ENCODE results near the gene NCLN.
"Not testable (repeated sequence)": the region's sequence is repeated elsewhere in the genome, so short reads cannot be mapped to it uniquely, and the experiment has no call there.

The NCLN gene

DNA sequence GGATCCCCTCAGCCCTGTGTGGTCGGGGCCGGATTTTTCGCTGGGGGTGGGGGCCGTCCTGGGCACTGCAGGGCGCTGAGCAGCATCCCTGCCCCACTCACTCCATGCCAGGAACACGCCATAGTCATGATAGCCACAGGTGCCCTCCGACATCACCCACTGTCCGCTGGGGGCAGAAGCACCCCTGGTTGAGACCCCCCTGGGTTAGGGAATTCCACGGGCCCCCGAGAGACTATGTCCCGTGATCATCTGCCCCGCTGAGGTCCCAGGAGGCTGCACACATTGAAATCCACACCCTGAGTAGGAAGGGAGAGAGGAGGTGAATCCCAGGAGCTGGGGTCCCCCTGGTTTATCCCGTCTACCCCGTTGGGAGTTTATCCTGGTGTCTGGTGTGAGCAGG, 16.2 kb downstream of the NCLN start:
- no peak for DNase-seq

DNA sequence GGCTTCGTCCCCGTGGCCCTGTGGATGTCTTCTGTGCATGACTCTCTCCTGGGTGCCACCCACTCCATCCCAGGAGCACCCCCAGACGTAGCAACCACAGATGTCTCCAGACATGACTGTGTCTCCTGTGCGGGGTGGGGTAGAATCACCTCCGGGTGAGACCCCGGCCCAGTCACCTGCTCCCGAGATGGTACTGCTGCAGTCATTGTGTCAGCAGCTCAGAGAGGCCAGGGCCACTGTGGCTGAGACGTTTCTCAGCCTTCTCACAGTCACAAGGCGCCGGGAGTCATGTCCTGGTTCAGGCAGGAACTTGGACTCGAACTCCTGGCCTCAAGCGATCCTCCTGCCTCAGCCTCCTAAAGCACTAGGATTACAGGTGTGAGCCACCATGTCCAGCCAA, 16.6 kb downstream of the NCLN start:
- DNase-seq = no peak

DNA sequence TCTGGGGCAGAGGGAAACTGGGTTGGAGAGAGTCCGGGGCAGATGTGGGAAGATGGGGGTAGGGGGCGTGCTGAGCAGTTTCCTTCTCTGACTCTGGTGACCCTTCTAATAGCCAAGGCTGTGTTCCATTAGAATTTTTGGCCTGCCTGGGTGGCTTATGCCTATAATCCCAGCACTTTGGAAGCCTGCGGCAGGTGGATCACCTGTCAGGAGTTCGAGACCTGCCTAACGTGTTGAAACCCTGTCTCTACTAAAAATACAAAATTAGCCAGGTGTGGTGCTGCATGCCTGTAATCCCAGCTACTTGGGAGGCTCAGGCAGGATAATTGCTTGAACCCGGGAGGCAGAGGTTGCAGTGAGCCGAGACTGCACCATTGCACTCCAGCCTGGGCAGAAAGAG, 17.2 kb downstream of the NCLN start:
- not testable (repeated sequence) for DNase-seq

DNA sequence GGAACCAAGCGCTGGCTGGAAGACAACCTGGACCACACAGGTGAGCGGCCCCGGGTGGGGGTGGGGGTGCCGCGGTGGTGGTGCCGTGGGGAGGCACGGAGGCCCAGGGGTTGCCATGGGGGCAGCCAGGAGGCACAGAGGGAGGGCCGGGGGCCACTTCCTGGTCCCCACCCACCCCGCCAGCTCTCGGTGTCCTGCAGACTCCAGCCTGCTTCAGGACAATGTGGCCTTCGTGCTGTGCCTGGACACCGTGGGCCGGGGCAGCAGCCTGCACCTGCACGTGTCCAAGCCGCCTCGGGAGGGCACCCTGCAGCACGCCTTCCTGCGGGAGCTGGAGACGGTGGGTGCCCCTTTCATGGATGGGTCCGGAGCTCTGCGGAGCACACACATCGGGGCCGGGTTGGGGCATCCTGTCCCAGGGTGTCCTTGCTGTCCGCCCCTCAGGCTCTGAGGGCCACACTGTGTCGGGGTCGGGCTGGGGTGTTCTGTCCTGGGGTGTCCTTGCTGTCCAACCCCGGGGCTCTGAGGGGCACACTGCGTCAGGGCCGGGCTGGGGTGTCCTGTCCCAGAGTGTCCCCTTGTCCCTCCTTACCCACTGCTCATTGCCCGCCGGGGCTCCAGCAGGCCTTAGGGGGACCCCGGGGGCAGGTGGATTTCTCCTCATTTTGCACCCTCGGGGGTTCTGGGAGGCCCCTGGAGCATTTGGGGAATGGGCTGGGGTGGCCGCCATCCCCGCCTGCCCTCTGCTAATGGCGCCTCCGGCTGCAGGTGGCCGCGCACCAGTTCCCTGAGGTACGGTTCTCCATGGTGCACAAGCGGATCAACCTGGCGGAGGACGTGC, 18.3 kb downstream of the NCLN start:
- DNase-seq = no peak

DNA sequence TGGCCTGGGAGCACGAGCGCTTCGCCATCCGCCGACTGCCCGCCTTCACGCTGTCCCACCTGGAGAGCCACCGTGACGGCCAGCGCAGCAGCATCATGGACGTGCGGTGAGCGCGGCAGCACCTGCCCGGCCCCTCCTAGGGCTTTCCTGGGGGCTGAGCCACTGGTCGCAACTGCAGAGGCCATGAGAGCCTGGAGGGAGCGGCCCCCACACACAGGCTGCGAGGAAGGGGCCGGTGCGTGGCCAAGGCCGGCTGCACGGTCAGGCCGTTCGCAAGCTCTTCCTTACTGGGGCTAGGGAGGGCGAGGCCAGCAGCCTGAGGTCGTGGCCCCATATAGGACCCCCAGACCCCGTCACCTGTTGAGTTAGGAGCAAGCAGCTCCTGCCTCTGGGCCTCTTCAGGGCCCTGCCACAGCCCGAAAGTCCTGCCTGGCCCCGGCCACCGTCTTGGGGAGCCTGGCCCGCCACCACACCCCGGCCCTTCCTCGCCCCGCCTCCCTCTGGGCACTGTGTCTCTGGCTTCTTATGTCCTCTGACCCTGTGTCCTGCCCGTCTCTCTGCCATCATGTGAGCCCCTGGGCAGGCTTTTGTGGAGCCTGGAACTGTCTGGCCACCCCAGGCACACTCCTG, 19.0 kb downstream of the NCLN start:
- DNase-seq = no peak

DNA sequence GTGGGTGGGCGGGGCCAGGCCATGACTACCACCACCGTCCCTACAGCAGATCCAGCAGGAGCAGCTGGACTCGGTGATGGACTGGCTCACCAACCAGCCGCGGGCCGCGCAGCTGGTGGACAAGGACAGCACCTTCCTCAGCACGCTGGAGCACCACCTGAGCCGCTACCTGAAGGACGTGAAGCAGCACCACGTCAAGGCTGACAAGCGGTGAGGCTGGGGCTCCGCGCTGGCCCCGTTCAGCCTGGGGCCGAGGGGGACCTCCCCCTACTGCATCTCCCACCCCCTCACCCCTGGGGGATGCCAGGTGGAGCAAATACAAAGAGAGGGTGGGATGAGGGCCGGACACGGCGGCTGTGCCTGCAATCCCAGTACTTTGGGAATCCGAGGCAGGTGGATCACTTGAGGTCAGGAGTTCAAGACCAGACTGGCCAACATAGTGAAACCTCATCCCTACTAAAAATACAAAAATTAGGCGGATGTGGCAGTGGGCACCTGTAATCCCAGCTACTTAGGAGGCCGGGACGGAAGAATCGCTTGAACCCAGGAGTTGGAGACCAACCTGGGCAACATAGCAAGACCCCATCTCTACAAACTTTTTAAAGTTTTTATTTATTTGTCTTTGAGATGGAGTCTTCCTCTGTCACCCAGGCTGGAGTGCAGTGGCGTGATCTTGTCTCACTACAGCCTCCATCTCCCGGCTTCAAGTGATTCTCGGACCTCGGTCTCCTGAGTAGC, 20.7 kb downstream of the NCLN start:
- DNase-seq = no peak

DNA sequence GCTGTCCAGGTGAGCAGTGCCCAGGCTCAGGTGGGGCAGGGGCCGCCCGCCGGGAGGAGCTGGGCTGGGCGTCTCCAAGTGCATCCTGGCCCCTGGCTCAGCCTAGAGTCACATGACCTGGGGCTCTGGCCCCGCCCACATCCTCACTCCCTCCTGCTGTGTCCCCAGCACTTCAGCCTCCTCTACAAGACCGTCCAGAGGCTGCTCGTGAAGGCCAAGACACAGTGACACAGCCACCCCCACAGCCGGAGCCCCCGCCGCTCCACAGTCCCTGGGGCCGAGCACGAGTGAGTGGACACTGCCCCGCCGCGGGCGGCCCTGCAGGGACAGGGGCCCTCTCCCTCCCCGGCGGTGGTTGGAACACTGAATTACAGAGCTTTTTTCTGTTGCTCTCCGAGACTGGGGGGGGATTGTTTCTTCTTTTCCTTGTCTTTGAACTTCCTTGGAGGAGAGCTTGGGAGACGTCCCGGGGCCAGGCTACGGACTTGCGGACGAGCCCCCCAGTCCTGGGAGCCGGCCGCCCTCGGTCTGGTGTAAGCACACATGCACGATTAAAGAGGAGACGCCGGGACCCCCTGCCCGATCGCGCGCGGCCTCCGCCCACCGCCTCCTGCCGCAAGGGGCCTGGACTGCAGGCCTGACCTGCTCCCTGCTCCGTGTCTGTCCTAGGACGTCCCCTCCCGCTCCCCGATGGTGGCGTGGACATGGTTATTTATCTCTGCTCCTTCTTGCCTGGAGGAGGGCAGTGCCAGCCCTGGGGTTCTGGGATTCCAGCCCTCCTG, 21.9 kb downstream of the NCLN start:
- no peak for DNase-seq

DNA sequence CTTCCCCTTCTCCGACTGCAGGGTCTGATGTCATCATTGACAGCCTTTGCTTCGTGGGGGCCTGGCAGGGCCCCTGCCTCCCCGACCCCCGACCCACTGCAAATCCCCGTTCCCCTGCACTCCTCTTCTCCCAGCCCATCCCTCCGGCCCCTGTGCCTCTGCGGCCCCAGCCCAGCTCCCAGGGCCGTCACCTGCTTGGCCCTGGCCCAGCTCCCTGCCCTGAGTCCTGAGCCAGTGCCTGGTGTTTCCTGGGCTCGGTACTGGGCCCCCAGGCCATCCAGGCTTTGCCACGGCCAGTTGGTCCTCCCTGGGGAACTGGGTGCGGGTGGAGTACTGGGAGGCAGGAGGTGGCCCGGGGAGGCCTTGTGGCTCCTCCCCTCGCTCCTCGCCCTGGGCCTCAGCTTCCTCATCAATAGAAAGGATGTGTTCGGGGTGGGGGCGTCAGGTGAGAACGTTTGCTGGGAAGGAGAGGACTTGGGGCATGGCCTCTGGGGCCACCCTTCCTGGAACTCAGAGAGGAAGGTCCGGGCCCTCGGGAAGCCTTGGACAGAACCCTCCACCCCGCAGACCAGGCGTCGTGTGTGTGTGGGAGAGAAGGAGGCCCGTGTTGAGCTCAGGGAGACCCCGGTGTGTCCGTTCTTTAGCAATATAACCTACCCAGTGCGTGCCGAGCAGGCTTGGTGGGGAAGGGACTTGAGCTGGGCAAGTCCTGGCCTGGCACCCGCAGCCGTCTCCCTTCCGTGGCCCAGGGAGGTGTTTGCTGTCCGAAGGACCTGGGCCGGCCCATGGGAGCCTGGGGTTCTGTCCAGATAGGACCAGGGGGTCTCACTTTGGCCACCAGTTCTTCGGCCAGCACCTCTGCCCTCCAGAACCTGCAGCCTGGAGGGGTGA, 22.8 kb downstream of the NCLN start:
- DNase-seq = no peak

DNA sequence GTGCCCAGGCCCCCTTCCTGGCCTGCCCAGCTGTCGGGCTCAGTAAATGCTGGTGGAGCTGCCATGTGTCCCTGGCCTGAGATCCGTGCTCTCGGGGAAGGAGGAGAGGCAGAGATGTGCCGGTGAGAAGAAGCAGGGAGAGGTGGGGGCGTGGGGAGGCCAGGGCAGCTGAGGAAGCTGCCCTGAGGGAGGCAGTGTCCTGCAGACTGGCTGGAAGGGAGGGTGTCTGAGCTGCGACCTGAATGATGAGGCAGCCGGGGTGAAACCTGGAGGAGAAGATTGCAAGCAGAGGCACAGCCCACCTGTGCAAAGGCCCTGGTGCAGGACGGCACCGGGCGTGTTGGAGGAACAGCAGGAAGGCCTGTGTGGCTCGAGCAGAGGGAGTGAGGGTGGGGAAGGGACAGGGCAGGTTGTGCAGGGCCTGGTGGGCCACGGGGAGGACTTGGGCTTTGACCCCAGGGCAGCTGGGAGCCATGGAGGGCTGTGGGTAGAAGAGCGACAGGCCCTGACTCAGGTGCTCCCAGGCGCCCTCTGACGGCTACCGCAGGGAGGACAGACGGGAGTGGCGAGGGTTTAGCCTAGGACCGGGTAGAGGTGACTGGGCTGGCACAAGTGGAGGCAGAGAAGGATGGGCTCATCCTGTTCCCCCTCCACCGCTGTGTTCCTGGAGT, 24.8 kb downstream of the NCLN start:
- DNase-seq = no peak

DNA sequence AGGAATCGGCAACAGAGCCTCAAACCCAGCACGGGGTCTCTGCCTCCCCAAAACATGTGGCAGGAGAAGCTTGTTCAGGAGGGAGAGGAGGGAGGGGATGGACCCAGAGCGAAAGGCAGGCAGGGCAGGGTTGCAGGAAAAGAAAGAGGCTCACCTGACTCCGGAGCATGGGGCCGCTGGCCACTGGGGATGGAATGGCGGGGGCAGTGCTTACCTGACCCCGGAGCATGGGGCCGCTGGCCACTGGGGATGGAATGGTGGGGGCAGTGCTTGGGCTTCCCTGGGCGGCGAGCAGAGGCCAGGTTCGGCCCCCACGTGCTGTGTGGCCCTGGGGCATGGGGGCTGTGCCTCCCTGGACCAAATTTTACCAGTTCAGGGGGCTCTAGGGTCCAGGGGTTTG, 25.5 kb downstream of the NCLN start:
- DNase-seq = no peak

DNA sequence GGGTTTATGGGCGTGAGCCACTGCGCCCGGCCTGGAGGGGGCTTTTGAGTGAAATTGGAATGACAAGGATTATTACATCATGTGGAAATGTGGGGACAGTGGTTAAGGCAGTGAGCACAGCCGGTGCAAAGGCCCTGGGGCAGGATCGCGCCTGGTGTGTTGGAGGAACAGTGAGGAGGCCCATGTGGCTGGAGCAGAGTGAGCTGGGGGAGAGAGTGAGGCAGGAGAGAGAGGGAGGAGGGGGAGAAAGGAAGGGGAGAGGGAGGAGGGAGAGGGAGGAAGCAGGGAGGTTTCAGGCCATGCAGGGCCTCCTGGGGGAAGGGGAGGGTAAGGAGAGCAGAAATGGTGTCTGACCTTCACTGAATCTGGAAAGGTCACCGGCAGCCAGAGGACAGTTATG, 27.4 kb downstream of the NCLN start:
- DNase-seq = no peak

DNA sequence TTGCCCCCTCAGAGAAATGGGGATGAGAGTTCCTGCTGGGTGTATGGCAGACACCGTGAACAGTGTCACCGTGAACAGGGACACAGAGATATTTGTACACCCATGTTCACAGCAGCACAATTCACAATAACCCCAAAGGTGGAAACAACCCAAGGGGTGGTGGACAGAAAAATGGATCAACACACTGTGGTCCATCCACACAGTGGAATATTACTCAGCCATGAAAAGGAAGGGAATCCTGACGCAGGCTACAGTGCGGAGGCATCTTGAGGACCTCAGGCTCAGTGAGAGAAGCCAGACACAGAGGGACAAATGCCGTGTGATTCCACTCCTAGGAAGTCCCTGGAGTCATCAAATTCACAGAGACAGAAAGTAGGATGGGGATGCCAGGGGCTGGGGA, 31.1 kb downstream of the NCLN start:
- no peak for DNase-seq

DNA sequence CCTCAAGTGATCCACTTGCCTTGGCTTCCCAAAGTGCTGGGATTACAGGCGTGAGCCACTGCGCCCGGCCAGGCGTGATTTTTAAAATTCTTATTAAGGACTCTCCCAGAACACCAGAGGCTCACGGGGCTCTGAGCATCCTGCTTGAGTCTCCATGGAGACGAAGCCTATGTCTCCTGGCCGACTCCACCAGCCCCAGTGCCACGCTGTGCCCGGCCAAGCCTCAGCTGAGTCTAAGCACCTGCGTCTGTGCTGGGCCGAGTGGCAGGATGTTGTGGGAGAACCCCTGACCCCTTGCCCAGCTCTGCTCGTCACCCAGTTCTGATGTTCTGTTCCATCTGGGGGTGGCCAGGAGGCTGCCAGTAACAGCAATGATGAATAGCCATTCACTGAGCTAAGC, 34.8 kb downstream of the NCLN start:
- no peak for DNase-seq

DNA sequence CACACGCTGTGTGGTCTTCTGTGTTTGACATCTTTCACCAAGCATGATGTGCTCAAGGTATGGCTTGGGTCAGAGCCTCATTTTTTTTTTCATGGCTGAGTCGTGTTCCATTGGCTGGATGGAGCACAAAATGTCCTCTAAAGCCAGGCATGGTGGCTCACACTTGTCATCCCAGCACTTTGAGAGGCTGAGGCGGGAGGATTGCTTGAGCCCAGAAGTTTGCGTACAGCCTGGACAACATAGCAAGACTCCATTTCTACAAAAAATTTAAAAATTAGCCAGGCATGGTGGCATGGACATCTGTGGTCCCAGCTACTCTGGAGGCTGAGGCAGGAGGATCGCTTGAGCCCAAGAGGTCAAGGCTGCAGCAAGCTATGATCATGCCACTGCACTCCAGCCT, 35.8 kb downstream of the NCLN start:
- DNase-seq = not testable (repeated sequence)

DNA sequence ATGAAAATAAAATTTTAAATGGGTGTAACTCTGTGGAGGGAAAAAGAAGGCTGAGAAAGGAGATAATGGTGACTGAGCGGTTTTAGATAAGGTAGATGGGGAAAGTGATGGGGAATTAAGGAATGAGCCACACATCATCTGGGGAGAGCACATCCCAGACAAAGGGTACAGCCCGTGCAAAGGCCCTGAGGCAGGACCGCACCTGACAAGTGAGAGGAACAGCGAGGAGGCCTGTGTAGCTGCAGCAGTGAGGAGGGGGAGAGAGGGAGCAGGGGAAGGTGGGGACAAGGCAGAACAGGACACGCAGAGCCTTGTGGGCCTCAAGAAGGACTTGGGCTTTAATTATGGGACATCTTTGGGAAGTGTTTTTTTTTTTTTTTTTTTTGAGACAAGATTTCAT, 37.0 kb downstream of the NCLN start:
- no peak for DNase-seq

DNA sequence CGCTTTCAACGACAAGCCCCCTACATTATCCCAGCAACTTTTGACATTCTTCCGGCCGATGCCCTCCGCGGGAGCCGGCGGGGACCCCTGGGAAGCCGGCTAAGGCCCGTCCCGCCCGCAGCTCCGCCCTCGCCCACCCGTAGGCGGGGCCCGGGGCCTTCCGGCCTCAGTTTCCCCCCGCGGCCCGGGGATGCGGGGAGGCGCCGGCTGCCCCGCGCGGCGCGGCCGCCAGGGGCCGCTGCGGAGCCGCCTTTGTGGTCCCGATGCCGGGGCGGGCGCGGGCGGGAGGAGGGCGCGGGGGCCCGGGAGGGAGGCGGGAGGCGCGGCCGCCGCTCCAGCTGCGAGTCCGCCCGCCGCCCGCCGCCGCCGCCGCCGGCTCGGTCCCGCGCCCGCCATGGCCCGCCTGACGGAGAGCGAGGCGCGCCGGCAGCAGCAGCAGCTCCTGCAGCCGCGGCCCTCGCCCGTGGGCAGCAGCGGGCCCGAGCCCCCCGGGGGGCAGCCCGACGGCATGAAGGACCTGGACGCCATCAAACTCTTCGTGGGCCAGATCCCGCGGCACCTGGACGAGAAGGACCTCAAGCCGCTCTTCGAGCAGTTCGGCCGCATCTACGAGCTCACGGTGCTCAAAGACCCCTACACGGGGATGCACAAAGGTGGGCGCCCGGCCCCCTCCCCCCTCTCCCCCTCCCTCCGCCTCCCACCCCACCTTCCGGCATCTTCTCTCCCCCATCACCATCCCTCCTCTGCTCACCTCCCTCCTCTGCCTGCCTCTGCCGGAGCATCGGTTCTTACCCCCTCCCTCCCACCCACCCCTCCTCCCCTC, 38.8 kb downstream of the NCLN start, which contains the start of gene CELF5:
Gene CELF5, plus strand, starts transcription at position 316 of the 823 bp plus-strand sequence. Its CDS starts 79 bp downstream, at position 395.
- no peak for DNase-seq

DNA sequence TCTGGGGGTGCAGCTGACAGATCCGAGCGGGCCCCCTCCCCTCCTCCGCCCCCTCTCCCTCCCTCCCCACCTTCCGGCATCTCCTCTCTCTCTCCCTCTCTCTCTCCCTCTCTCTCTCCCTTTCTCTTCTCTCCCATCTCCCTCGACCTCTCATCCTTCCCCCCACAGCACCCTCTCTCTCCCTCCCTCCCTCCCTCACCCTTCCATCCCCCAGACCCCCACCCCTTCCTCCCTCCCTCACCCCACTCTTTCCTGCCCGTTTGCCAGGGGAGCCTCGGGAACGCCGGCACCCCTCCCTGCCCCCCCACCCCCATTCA, 39.4 kb downstream of the NCLN start:
- DNase-seq = no peak

DNA sequence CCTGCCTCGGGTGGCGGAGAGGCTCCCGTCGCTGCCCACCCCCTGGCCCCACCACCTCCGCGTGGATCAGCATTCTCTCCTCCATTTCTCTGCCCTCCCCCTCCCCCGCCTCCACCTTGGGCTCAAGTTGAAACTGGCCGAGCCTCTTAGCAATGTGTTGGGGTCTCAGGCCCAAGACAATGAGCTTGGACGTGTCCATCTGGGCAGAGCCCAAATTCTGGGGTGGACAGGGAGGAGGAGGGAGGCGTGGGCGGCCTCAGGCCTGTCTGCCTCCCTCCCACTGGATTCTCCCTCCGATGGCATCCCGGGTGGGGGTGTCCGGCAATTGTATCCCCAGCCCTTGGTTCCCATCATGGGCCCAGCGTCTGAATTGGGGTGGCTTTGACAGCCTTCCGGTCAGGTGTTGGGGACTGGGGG, 40.0 kb downstream of the NCLN start:
- no peak for DNase-seq

DNA sequence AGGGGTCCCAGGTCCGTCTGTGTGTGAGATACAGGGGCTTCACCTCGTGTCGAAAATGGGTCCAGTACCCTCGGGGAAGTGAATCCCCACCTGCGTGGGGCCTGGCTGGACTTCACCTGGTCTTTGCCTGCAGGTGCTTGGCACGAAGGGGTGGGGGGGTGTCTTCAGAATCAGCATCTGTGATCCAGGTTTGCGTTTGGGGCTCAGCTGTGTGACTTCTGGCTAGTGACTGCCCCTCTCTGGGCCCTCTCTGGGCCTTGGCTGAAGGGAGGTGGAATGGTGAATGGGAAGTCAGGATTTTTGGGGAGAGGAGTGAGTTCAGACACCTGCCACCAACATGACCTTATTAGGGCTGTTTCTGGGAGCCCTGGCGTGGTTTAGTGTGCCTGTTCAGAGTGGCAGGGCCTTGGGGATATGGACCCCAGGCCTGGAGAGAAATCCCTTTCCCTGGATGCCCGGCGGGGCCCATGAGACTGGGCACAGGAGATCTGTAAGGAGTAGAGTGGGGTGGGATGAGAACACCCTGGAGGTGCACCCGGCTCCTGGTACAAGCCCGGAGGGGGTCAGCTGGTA, 41.4 kb downstream of the NCLN start:
- DNase-seq = no peak

DNA sequence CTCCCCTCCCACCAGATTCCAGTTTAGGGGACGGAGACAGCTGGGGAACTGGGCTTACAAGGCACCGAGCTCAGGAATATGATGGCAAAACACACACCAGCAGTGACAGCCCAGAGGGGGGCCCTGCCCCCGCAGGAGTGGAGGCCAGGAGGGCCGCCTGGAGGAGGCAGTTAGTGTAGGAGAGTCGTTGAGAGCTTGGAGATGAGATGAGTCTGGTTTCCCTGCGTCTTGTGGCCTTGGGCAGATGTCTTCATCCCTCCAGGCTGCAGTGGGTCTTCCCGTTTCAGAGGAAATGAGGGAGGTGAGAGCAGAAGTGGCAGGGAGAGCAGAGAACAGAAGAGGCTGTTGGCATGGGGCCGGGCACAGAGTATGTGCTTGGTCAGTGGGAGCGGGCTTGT, 43.6 kb downstream of the NCLN start:
- no peak for DNase-seq
